Activated T-cell treated with anti-CD3 and anti-CD28 coated beads, Interleukin-2, amount 50 U/mL, for 4 hours (primary cell): ENCODE data around the gene OR51G2. TPM values are rescaled to one million over a fixed set of nuclear protein-coding genes. Genes with fewer than 3 reads are reported as not detected.
"Not testable (repeated sequence)": the region's sequence is repeated elsewhere in the genome, so short reads cannot be mapped to it uniquely, and the experiment has no call there.

ENCODE experiments used
- ATAC-seq, 2 donors: fragments of 200-7000 bp; cut with Tn5 transposase; one replicate each; pipeline ENCODE4 v1.10.0; 2021
- DNase-seq: peaks from one replicate; pipeline ENCODE4 v3.0.0-alpha.2; 2020
- H3K27me3 Mint-ChIP-seq: one replicate; pipeline ENCODE4 v1.8.0; 2021; ENCODE audit warnings: low read depth, mixed read lengths
- H3K36me3 Mint-ChIP-seq: one replicate; pipeline ENCODE4 v1.8.0; 2022; ENCODE audit warnings: mixed read lengths; ENCODE audit not compliant: insufficient read depth
- H3K4me1 Mint-ChIP-seq: one replicate; pipeline ENCODE4 v1.8.0; 2021; ENCODE audit warnings: low read depth, mixed read lengths
- H3K4me3 Mint-ChIP-seq: one replicate; pipeline ENCODE4 v1.8.0; 2021; ENCODE audit warnings: mild to moderate bottlenecking, moderate library complexity, mixed read lengths
- H3K9me3 Mint-ChIP-seq: one replicate; pipeline ENCODE4 v1.8.0; 2021; ENCODE audit warnings: mixed read lengths
- total RNA-seq, 3 donors: library from RNA; stranded (reverse); gene quantifications; one replicate each; pipeline ENCODE4 v1.2.1, GENCODE V29; 2021

OR51G2 gene
- total RNA-seq = not detected

GRCh38 chr11:4919250-4919649 lies at the start of gene OR51G2:
Gene OR51G2 (minus strand): TSS chr11:4919350. CDS start chr11:4915663, 3,687 bp downstream.
- DNase-seq (no peak), ATAC-seq (no peak)
- Mint-ChIP-seq H3K27me3 (no peaks in the 10 kb centered on the region), H3K9me3 (no peaks in the 10 kb centered on the region), H3K36me3 (no peaks in the 10 kb centered on the region), H3K4me3 (no peak within 1 kb of the TSS), H3K4me1 (no peaks in the 10 kb centered on the region)

GRCh38 chr11:4962816-4963215 lies 43.7 kb upstream of the OR51G2 start:
- Mint-ChIP-seq H3K4me1 (no peaks in the 10 kb centered on the region), H3K27me3 (peaks cover 5% of the 10 kb centered on the region)
- DNase-seq = no peak

GRCh38 chr11:4960877-4961276 lies 41.7 kb upstream of the OR51G2 start:
- H3K4me3 Mint-ChIP-seq = no peak overlapping the region
- H3K4me1 Mint-ChIP-seq = no peaks in the 10 kb centered on the region
- H3K9me3 Mint-ChIP-seq = peaks cover 8% of the 10 kb centered on the region
- H3K27me3 Mint-ChIP-seq = peaks cover 2% of the 10 kb centered on the region
- DNase-seq = no peak
- no peaks in the 10 kb centered on the region for H3K36me3 Mint-ChIP-seq
- no peak for ATAC-seq

More at GRCh38 chr11:4962816-4963215, 43.7 kb upstream of the OR51G2 start:
- no peaks in the 10 kb centered on the region for H3K36me3 Mint-ChIP-seq
- ATAC-seq = no peak
- H3K9me3 Mint-ChIP-seq = peaks cover 10% of the 10 kb centered on the region
- no peak overlapping the region for H3K4me3 Mint-ChIP-seq

- Mint-ChIP-seq H3K36me3 (no peaks in the 10 kb centered on the region), H3K27me3 (no peaks in the 10 kb centered on the region), H3K4me1 (no peaks in the 10 kb centered on the region), H3K9me3 (peaks cover 6% of the 10 kb centered on the region), H3K4me3 (no peak overlapping the region)
- ATAC-seq (no peak), DNase-seq (no peak)
These were observed 38.2 kb upstream of the OR51G2 start for GRCh38 chr11:4957396-4957795.

GRCh38 chr11:4955613-4956012 lies 36.5 kb upstream of the OR51G2 start, which contains the start of gene OR51A2:
Gene OR51A2 (minus strand): TSS chr11:4955713. CDS start chr11:4955713, 0 bp downstream.
- not testable (repeated sequence) for H3K27me3 Mint-ChIP-seq, H3K9me3 Mint-ChIP-seq, H3K4me3 Mint-ChIP-seq, H3K4me1 Mint-ChIP-seq, ATAC-seq, H3K36me3 Mint-ChIP-seq, DNase-seq

- Mint-ChIP-seq H3K27me3 (no peaks in the 10 kb centered on the region), H3K4me1 (no peaks in the 10 kb centered on the region), H3K36me3 (no peaks in the 10 kb centered on the region), H3K4me3 (no peak within 1 kb of the TSS), H3K9me3 (no peaks in the 10 kb centered on the region)
- DNase-seq (no peak), ATAC-seq (no peak)
These were observed 28.4 kb upstream of the OR51G2 start, which contains the start of gene OR51A4 for GRCh38 chr11:4947505-4947904. Gene OR51A4 (minus strand): TSS chr11:4947605. CDS start chr11:4947100, 505 bp downstream.

- Mint-ChIP-seq H3K27me3 (no peaks in the 10 kb centered on the region), H3K4me3 (no peak overlapping the region), H3K9me3 (no peaks in the 10 kb centered on the region), H3K36me3 (no peaks in the 10 kb centered on the region), H3K4me1 (no peaks in the 10 kb centered on the region)
- no peak for ATAC-seq
- DNase-seq = no peak
These were observed 17.6 kb upstream of the OR51G2 start for GRCh38 chr11:4936745-4937144.

GRCh38 chr11:4932751-4933150 lies 13.6 kb upstream of the OR51G2 start:
- H3K36me3 Mint-ChIP-seq = no peaks in the 10 kb centered on the region
- no peak for DNase-seq
- H3K27me3 Mint-ChIP-seq = no peaks in the 10 kb centered on the region
- H3K4me3 Mint-ChIP-seq = no peak overlapping the region
- no peaks in the 10 kb centered on the region for H3K9me3 Mint-ChIP-seq
- no peak for ATAC-seq
- no peaks in the 10 kb centered on the region for H3K4me1 Mint-ChIP-seq

- Mint-ChIP-seq H3K27me3 (no peaks in the 10 kb centered on the region), H3K9me3 (no peaks in the 10 kb centered on the region), H3K36me3 (no peaks in the 10 kb centered on the region), H3K4me1 (no peaks in the 10 kb centered on the region), H3K4me3 (no peak overlapping the region)
- DNase-seq (no peak), ATAC-seq (no peak)
These were observed 7.5 kb upstream of the OR51G2 start for GRCh38 chr11:4926608-4927007.

- no peak within 1 kb of the TSS for H3K4me3 Mint-ChIP-seq
- H3K4me1 Mint-ChIP-seq = no peaks in the 10 kb centered on the region
- H3K9me3 Mint-ChIP-seq = no peaks in the 10 kb centered on the region
- ATAC-seq = no peak
- no peaks in the 10 kb centered on the region for H3K36me3 Mint-ChIP-seq
- H3K27me3 Mint-ChIP-seq = no peaks in the 10 kb centered on the region
- no peak for DNase-seq
These were observed 5.1 kb upstream of the OR51G2 start, which contains the start of gene OR51G1 for GRCh38 chr11:4924239-4924638. Gene OR51G1 (minus strand): TSS chr11:4924339. CDS start chr11:4924339, 0 bp downstream.

- Mint-ChIP-seq H3K9me3 (no peaks in the 10 kb centered on the region), H3K4me1 (no peaks in the 10 kb centered on the region), H3K27me3 (no peaks in the 10 kb centered on the region), H3K4me3 (no peak overlapping the region), H3K36me3 (no peaks in the 10 kb centered on the region)
- DNase-seq (no peak), ATAC-seq (no peak)
These were observed 3.2 kb upstream of the OR51G2 start for GRCh38 chr11:4922304-4922703.

GRCh38 chr11:4921796-4922195 lies 2.6 kb upstream of the OR51G2 start:
- DNase-seq (no peak), ATAC-seq (no peak)
- no peaks in the 10 kb centered on the region for H3K36me3 Mint-ChIP-seq
- no peak overlapping the region for H3K4me3 Mint-ChIP-seq
- H3K4me1 Mint-ChIP-seq = no peaks in the 10 kb centered on the region
- no peaks in the 10 kb centered on the region for H3K9me3 Mint-ChIP-seq
- H3K27me3 Mint-ChIP-seq = no peaks in the 10 kb centered on the region

- Mint-ChIP-seq H3K4me1 (no peaks in the 10 kb centered on the region), H3K27me3 (no peaks in the 10 kb centered on the region)
- ATAC-seq = no peak
These were observed 2.6 kb downstream of the OR51G2 start for GRCh38 chr11:4916581-4916980.

GRCh38 chr11:4903484-4903883 lies 15.7 kb downstream of the OR51G2 start, which contains the start of gene OR51A7:
Gene OR51A7 (plus strand): TSS chr11:4903783. CDS start chr11:4907370, 3,587 bp downstream.
- no peak within 1 kb of the TSS for H3K4me3 Mint-ChIP-seq
- H3K36me3 Mint-ChIP-seq = no peaks in the 10 kb centered on the region
- no peak for ATAC-seq
- H3K9me3 Mint-ChIP-seq = no peaks in the 10 kb centered on the region
- H3K4me1 Mint-ChIP-seq = no peaks in the 10 kb centered on the region
- no peak for DNase-seq
- no peaks in the 10 kb centered on the region for H3K27me3 Mint-ChIP-seq

More at GRCh38 chr11:4916581-4916980, 2.6 kb downstream of the OR51G2 start:
- no peak for DNase-seq
- H3K36me3 Mint-ChIP-seq = no peaks in the 10 kb centered on the region
- H3K9me3 Mint-ChIP-seq = no peaks in the 10 kb centered on the region
- H3K4me3 Mint-ChIP-seq = no peak overlapping the region

- H3K4me3 Mint-ChIP-seq = no peak overlapping the region
- DNase-seq = no peak
- peaks cover 2% of the 10 kb centered on the region for H3K27me3 Mint-ChIP-seq
- H3K9me3 Mint-ChIP-seq = peaks cover 8% of the 10 kb centered on the region
- no peak for ATAC-seq
- no peaks in the 10 kb centered on the region for H3K4me1 Mint-ChIP-seq
- H3K36me3 Mint-ChIP-seq = no peaks in the 10 kb centered on the region
These were observed 27.0 kb downstream of the OR51G2 start for GRCh38 chr11:4891996-4892640.
